BLaER1 (cell line): ENCODE results near the gene OSR1.
"Not testable (repeated sequence)": the region's sequence is repeated elsewhere in the genome, so short reads cannot be mapped to it uniquely, and the experiment has no call there.

Source experiments
- H3K27ac ChIP-seq: shearing (Covaris generic); formaldehyde crosslinking; 2 replicates; pipeline ENCODE4 v1.8.1; 2022
- H3K27me3 ChIP-seq: shearing (Covaris generic); formaldehyde crosslinking; 2 replicates; pipeline ENCODE4 v1.8.1; 2022
- H3K36me3 ChIP-seq: shearing (Covaris generic); formaldehyde crosslinking; 2 replicates; pipeline ENCODE4 v1.8.1; 2022
- H3K4me1 ChIP-seq: shearing (Covaris generic); formaldehyde crosslinking; 2 replicates; pipeline ENCODE4 v1.8.1; 2022
- H3K4me2 ChIP-seq: shearing (Covaris generic); formaldehyde crosslinking; 2 replicates; pipeline ENCODE4 v1.8.1; 2022
- H3K4me3 ChIP-seq: shearing (Covaris generic); formaldehyde crosslinking; 2 replicates; pipeline ENCODE4 v1.8.1; 2022
- H3K9ac ChIP-seq: shearing (Covaris generic); formaldehyde crosslinking; 2 replicates; pipeline ENCODE4 v1.8.1; 2022
- H3K9me3 ChIP-seq: shearing (Covaris generic); formaldehyde crosslinking; 2 replicates; pipeline ENCODE4 v1.8.1; 2022
- H4K20me1 ChIP-seq: shearing (Covaris generic); formaldehyde crosslinking; 2 replicates; pipeline ENCODE4 v1.8.1; 2022
- Cebpa-rat ChIP-seq: shearing (Covaris generic); IDR thresholded peaks from 2 replicates; pipeline ENCODE4 v1.8.1; 2022

The OSR1 gene

DNA sequence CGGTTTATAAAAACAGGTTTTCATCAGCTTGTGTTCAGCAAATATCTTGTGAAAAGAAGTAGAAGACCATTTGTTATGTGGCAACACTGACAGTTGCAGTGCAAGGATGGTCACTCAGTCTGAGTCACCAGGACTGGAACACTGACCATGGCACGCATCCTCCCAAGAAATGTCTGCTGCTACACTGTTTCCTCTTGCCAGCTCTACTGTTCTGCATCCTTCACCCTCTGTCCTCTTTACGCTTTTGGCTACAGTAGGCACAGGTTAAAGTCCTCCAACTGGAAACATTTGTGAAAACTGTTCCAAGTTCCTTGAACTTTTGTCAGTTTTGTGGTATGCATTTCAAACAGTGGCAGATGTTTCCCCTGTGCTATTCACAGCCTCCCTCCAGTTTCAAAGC, 39.4 kb downstream of the OSR1 start:
- Histone ChIP-seq H3K4me1 (peaks cover 14% of the 10 kb centered on the region), H3K9ac (no peak overlapping the region), H3K4me3 (no peak overlapping the region), H4K20me1 (no peaks in the 10 kb centered on the region), H3K27ac (peak overlapping the region; percentile 45), H3K4me2 (peak overlapping the region; percentile 46), H3K9me3 (no peaks in the 10 kb centered on the region), H3K27me3 (no peaks in the 10 kb centered on the region), H3K36me3 (no peaks in the 10 kb centered on the region)
- TF ChIP-seq Cebpa-rat = no peak

DNA sequence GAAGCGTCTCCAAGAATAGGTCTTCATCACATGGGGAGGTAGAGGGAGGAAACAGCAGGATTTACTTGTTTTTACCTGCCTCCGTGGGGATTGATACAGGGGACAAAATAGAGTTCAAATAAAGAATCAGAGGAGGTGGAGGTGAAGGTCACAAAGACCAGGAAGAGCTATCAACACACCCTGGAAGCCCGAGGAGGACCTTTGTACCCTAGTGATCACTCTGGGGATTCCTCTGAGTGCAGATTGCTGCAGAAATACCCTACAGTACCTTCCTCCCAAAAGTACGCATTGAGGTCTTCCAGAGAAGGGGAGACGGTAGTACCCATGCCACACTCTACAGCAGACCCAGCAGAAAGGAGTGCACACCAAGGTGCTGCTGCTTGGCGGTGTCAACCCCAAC, 44.9 kb downstream of the OSR1 start:
- TF ChIP-seq Cebpa-rat = no peak
- H3K9ac ChIP-seq = no peak overlapping the region
- H3K4me1 ChIP-seq = no peaks in the 10 kb centered on the region
- no peak overlapping the region for H3K4me3 ChIP-seq
- no peak overlapping the region for H3K4me2 ChIP-seq
- H4K20me1 ChIP-seq = no peaks in the 10 kb centered on the region
- no peaks in the 10 kb centered on the region for H3K36me3 ChIP-seq
- no peak overlapping the region for H3K27ac ChIP-seq
- no peaks in the 10 kb centered on the region for H3K9me3 ChIP-seq
- no peaks in the 10 kb centered on the region for H3K27me3 ChIP-seq

DNA sequence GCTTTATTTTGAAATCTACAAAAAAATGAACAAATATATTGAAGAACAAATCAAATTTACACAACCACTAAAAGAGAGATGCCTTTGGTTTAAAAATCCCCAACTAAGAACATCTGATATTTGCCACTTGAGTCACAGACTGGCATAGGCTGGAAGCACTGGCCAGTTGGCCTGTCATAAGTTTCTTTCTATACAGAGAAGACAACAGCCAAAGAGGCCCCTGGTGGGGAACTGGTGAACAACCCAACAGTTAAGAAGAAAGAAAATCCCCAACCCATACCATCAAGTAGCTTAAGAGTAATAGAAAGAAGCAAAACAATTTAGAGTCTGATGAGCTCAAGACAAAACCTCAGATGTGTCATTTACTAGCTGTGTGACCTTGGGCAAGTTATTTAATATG, 45.5 kb downstream of the OSR1 start:
- H3K4me1 ChIP-seq = no peaks in the 10 kb centered on the region
- H3K36me3 ChIP-seq = no peaks in the 10 kb centered on the region
- no peaks in the 10 kb centered on the region for H4K20me1 ChIP-seq
- no peak overlapping the region for H3K4me3 ChIP-seq
- no peak for TF ChIP-seq Cebpa-rat
- no peaks in the 10 kb centered on the region for H3K27me3 ChIP-seq
- no peak overlapping the region for H3K4me2 ChIP-seq
- no peaks in the 10 kb centered on the region for H3K9me3 ChIP-seq
- H3K27ac ChIP-seq = no peak overlapping the region
- no peak overlapping the region for H3K9ac ChIP-seq

DNA sequence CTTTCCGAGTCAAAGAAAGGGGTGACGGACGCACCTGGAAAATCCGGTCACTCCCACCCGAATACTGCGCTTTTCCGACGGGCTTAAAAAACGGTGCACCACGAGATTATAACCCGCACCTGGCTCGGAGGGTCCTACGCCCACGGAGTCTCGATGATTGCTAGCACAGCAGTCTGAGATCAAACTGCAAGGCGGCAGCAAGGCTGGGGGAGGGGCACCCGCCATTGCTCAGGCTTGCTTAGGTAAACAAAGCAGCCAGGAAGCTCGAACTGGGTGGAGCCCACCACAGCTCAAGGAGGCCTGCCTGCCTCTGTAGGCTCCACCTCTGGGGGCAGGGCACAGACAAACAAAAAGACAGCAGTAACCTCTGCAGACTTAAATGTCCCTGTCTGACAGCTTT, 52.4 kb downstream of the OSR1 start:
- not testable (repeated sequence) for H3K9me3 ChIP-seq

DNA sequence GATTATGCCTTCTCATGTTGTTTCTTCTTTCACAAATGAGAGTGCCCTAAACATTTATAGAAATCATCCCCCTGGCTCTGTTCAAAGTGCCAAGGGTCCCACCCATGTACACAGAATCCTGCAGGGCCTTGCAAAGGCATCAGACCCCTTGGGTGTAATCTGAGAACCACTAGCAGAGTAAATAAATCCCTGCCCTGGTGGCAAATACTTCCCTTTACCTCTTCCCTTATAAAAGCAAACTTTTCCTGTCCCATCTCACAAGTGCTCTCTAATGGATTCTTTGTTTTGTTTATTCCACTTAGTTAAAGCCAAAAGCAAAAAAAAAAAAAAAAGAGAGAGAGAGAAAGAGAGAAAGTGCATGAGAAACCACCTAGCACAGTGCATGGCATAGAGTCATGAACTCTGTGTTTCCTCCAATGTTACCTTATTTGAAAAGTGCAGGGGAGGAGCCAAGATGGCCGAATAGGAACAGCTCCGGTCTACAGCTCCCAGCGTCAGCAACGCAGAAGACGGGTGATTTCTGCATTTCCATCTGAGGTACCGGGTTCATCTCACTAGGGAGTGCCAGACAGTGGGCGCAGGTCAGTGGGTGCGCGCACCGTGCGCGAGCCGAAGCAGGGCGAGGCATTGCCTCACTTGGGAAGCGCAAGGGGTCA, 52.9 kb downstream of the OSR1 start:
- H3K4me1 ChIP-seq = peaks cover 16% of the 10 kb centered on the region
- not testable (repeated sequence) for H3K36me3 ChIP-seq, H3K9ac ChIP-seq, H4K20me1 ChIP-seq, H3K27me3 ChIP-seq, H3K4me3 ChIP-seq, H3K27ac ChIP-seq, H3K9me3 ChIP-seq, H3K4me2 ChIP-seq

More for the DNA sequence above, 52.4 kb downstream of the OSR1 start:
- not testable (repeated sequence) for H3K36me3 ChIP-seq, H3K9ac ChIP-seq, H4K20me1 ChIP-seq, H3K4me3 ChIP-seq, H3K27ac ChIP-seq, H3K4me2 ChIP-seq, H3K27me3 ChIP-seq
- H3K4me1 ChIP-seq = peaks cover 16% of the 10 kb centered on the region

DNA sequence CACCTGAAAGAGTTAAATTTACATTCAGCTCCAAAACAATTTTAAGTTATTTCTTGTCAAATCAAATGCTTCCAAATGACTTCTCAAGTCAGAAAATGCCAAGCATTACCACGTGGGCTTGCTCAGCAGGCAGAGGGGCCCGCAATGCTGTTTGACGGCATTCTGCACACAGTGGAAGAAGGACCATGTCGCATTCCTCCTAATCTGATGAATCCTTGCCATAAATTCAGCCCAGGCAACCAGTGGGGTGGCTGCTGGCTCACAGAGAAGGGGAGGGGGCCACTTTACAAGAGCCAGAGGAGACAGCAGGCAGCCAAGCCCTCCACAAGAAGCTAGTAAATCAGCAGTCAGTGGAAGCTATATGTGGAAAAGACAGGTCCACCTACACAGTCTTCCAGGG, 56.7 kb downstream of the OSR1 start:
- H3K9ac ChIP-seq = no peak overlapping the region
- H3K36me3 ChIP-seq = no peaks in the 10 kb centered on the region
- H3K4me3 ChIP-seq = no peak overlapping the region
- no peaks in the 10 kb centered on the region for H3K27me3 ChIP-seq
- no peak overlapping the region for H3K27ac ChIP-seq
- H3K4me2 ChIP-seq = no peak overlapping the region
- H3K4me1 ChIP-seq = peaks cover 16% of the 10 kb centered on the region
- TF ChIP-seq Cebpa-rat = no peak
- no peaks in the 10 kb centered on the region for H4K20me1 ChIP-seq
- H3K9me3 ChIP-seq = no peaks in the 10 kb centered on the region
